Measurements from ENCODE around the gene BBX. TPM values are rescaled to one million over a fixed set of nuclear protein-coding genes. Genes with fewer than 3 reads are reported as not detected.
A peak's percentile ranks its signal among the peaks of the same experiment; 100 is the strongest.
"Not testable (repeated sequence)": the region's sequence is repeated elsewhere in the genome, so short reads cannot be mapped to it uniquely, and the experiment has no call there.

BBX gene
- total RNA-seq, 1 donor from 2014 or later: 83.4 TPM

GRCh38 chr3:107806536-107806935 lies 283.8 kb downstream of the BBX start:
- DNase-seq: peak; percentile 18

GRCh38 chr3:107810171-107811071 lies 287.7 kb downstream of the BBX start:
- DNase-seq: no peak

GRCh38 chr3:107813026-107813425 lies 290.3 kb downstream of the BBX start:
- DNase-seq: peak; percentile 17

- DNase-seq: peak; percentile 15
Measured at GRCh38 chr3:107816107-107816506, 293.3 kb downstream of the BBX start.

- DNase-seq: no peak
Measured at GRCh38 chr3:107817076-107817475, 294.3 kb downstream of the BBX start.

- no peak for DNase-seq
Measured at GRCh38 chr3:107818025-107818424, 295.3 kb downstream of the BBX start.

- no peak for DNase-seq
Measured at GRCh38 chr3:107819656-107820055, 296.9 kb downstream of the BBX start.

- no peak for DNase-seq
Measured at GRCh38 chr3:107822308-107822707, 299.5 kb downstream of the BBX start.

GRCh38 chr3:107824822-107825371 lies 302.1 kb downstream of the BBX start:
- DNase-seq: no peak

- no peak for DNase-seq
Measured at GRCh38 chr3:107825556-107825955, 302.8 kb downstream of the BBX start.

- DNase-seq: no peak
Measured at GRCh38 chr3:107826727-107827126, 304.0 kb downstream of the BBX start.

GRCh38 chr3:107829185-107829584 lies 306.4 kb downstream of the BBX start:
- no peak for DNase-seq

- DNase-seq: no peak
Measured at GRCh38 chr3:107831590-107831989, 308.8 kb downstream of the BBX start.

GRCh38 chr3:107833043-107833442 lies 310.3 kb downstream of the BBX start:
- no peak for DNase-seq

GRCh38 chr3:107833722-107834416 lies 311.1 kb downstream of the BBX start:
- no peak for DNase-seq

- not testable (repeated sequence) for DNase-seq
Measured at GRCh38 chr3:107835001-107835400, 312.2 kb downstream of the BBX start.

- no peak for DNase-seq
Measured at GRCh38 chr3:107837895-107838612, 315.3 kb downstream of the BBX start.

- peak; percentile 15 for DNase-seq
Measured at GRCh38 chr3:107841831-107842230, 319.1 kb downstream of the BBX start.

GRCh38 chr3:107842940-107843339 lies 320.2 kb downstream of the BBX start:
- DNase-seq: no peak

- DNase-seq: peak; percentile 13
Measured at GRCh38 chr3:107845380-107846278, 322.9 kb downstream of the BBX start.

GRCh38 chr3:107846279-107846852 lies 323.6 kb downstream of the BBX start:
- peak; percentile 70 for DNase-seq
